A549 (cell line): Measurements from ENCODE around the gene ZNF425.

Experiments
- CBX2 ChIP-seq: fragments of 200-600 bp; sonication (generic); IDR thresholded peaks from 2 replicates; pipeline ENCODE4 v1.6.1; 2016; ENCODE audit warnings: low read depth, mild to moderate bottlenecking, borderline replicate concordance
- EHMT2 ChIP-seq: fragments of 200-600 bp; sonication (generic); IDR thresholded peaks from 2 replicates; pipeline ENCODE4 v1.6.1; 2016; ENCODE audit warnings: antibody characterized with exemption, low read depth, mild to moderate bottlenecking, moderate library complexity
- RAD21 ChIP-seq, 2 experiments: fragments of >200 bp in 1 of 2; sonication (Bioruptor Twin) in 1 of 2; formaldehyde crosslinking in 1 of 2; IDR thresholded peaks in 1 of 2; conservative IDR thresholded peaks in 1 of 2; 2 replicates in 1 of 2; 3 replicates in 1 of 2; pipeline ENCODE4 v1.6.1; 2012 to 2018; ENCODE audit warnings: inconsistent platforms in 1 of 2
- RCOR1 ChIP-seq: fragments of 150-350 bp; IDR thresholded peaks from 2 replicates; pipeline ENCODE4 v1.6.1; 2014; ENCODE audit warnings: antibody characterized with exemption, low read length, low read depth
- RFX5 ChIP-seq: fragments of 450-650 bp; IDR thresholded peaks from 2 replicates; pipeline ENCODE4 v1.7.1; 2014; ENCODE audit warnings: antibody characterized with exemption, mild to moderate bottlenecking, moderate library complexity
- RNF2 ChIP-seq: fragments of 200-600 bp; sonication (generic); IDR thresholded peaks from 2 replicates; pipeline ENCODE4 v1.6.1; 2016; ENCODE audit warnings: low read depth, mild to moderate bottlenecking, antibody characterized with exemption, moderate library complexity, borderline replicate concordance
- SMC3 ChIP-seq: fragments of >200 bp; sonication (Bioruptor Twin); formaldehyde crosslinking; IDR thresholded peaks from 3 replicates; pipeline ENCODE4 v1.6.1; 2018; ENCODE audit warnings: inconsistent platforms
- TF ChIP-seq, protein P1 (sequence below): fragments of >200 bp; sonication (Bioruptor Twin); formaldehyde crosslinking; IDR thresholded peaks from 3 replicates; pipeline ENCODE4 v1.5.1; 2016
- TF ChIP-seq, protein P2 (sequence below): IDR thresholded peaks from 2 replicates; pipeline ENCODE4 v1.6.1; 2012

DNA sequence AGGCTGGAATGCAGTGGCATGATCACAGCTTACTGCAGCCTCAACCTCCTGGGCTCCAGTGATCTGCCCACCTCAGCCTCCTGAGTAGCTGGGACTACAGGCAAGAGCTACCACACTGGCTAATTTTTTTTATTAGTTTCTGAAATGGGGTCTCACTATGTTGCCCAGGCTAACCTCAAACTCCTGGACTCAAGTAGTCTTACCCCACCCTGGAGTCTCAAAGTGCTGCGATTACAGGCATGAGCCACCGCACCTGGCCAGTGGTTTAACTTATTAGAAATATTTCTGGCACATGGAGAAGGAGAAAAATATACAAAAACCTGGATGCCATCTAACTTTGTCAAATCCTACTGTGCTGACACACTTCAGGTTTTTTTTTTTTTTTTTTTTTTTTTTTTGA is 50.8 kb downstream of the ZNF425 start:
- TF ChIP-seq, protein P1, sequence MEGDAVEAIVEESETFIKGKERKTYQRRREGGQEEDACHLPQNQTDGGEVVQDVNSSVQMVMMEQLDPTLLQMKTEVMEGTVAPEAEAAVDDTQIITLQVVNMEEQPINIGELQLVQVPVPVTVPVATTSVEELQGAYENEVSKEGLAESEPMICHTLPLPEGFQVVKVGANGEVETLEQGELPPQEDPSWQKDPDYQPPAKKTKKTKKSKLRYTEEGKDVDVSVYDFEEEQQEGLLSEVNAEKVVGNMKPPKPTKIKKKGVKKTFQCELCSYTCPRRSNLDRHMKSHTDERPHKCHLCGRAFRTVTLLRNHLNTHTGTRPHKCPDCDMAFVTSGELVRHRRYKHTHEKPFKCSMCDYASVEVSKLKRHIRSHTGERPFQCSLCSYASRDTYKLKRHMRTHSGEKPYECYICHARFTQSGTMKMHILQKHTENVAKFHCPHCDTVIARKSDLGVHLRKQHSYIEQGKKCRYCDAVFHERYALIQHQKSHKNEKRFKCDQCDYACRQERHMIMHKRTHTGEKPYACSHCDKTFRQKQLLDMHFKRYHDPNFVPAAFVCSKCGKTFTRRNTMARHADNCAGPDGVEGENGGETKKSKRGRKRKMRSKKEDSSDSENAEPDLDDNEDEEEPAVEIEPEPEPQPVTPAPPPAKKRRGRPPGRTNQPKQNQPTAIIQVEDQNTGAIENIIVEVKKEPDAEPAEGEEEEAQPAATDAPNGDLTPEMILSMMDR: no peak
- TF ChIP-seq SMC3 (no peak), RAD21 (conservative IDR thresholded peaks at IDR 0.05 in 1 of 2, IDR thresholded peaks at IDR 0.05 in 1 of 2) (no peak), RNF2 (no peak), RFX5 (no peak), EHMT2 (no peak), RCOR1 (no peak), CBX2 (no peak)
- TF ChIP-seq, protein P2, sequence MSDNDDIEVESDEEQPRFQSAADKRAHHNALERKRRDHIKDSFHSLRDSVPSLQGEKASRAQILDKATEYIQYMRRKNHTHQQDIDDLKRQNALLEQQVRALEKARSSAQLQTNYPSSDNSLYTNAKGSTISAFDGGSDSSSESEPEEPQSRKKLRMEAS: no peak
